ENCODE measurements around the gene OR5C1. TPM values are rescaled to one million over a fixed set of nuclear protein-coding genes. Genes with fewer than 3 reads are reported as not detected.
A peak's percentile ranks its signal among the peaks of the same experiment; 100 is the strongest.
"Not testable (repeated sequence)": the region's sequence is repeated elsewhere in the genome, so short reads cannot be mapped to it uniquely, and the experiment has no call there.

The OR5C1 gene
- total RNA-seq, 1 donor from 2014 or later = not detected

- no peak for ATAC-seq
Measured at GRCh38 chr9:122812736-122813135, 24.0 kb downstream of the OR5C1 start.

DNA sequence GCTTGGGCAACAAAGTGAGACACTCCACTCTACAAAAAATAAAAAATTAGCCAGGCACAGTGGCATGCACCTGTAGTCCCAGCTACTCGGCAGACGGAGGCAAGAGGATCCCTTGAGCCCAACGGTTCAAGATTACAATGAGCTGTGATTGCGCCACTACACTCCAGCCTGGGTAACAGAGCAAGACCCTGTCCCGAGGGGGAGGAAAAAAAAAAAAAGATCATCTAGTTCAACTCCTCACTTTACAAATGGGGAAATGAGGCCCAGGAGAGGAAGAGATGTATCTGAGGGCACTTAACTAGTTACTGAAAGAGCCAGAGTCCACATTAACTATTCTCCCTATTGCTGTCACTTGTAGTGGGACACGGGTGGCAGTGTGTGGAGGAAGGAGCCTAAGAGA, 25.8 kb downstream of the OR5C1 start:
- no peak for ATAC-seq

GRCh38 chr9:122815544-122815943, 26.8 kb downstream of the OR5C1 start:
- peak; percentile 73 for ATAC-seq

DNA sequence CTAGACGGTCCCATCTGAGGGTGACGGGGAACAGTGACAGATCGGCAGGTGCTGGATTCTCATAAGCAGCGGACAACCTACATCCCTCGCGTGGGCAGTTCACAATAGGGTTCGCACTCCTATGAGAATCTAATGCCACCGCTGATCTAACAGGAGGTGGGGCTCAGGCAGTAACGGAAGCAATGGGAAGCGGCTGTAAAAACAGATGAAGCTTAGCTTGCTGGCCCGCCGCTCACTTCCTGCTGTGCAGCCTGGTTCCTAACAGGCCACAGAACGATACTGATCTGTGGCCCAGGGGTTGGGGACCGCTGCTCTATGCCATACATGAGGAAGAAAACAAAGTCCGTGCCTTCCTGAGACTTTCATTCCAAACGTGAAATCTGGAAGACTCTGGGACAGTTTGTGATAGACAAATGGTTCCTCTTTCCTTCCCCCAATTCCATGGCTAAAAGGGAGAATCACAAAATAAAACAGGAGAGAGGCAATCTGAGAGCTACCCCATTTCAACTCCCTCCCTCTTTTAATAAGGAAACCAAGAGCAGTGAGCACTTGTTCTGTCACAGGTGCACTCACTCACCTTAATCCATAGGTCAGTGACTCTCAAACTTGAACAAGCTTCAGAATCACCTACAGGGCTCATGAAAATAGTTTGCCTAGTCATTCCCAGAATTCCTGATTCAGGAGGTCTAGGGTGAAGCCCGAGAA, 27.6 kb downstream of the OR5C1 start:
- peak; percentile 56 for ATAC-seq

GRCh38 chr9:122819326-122819725, 30.6 kb downstream of the OR5C1 start:
- ATAC-seq = no peak

- ATAC-seq = no peak
Measured at GRCh38 chr9:122819791-122820489, 31.2 kb downstream of the OR5C1 start.

- no peak for ATAC-seq
Measured at GRCh38 chr9:122820490-122820845, 31.7 kb downstream of the OR5C1 start.

- peak; percentile 37 for ATAC-seq
Measured at GRCh38 chr9:122821278-122821943, 32.7 kb downstream of the OR5C1 start.

DNA sequence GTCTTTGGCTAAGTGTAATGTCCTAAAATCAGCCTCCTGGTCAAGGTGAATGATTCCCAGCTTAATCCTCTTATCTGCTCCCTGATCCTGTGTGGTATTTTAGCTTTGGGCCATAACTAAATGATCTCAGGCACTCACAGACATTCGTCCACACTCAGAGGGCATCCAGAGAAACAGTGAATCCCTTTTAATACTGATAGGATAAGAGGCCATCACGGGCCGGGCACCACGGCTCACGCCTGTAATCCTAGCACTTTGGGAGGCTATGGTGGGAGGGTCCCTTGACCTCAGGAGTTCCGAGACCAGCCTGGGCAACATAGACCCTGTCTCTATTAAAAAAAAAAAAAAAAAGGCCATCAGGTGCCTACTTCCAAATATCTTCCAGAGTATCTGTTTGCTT, 33.3 kb downstream of the OR5C1 start:
- ATAC-seq = no peak

DNA sequence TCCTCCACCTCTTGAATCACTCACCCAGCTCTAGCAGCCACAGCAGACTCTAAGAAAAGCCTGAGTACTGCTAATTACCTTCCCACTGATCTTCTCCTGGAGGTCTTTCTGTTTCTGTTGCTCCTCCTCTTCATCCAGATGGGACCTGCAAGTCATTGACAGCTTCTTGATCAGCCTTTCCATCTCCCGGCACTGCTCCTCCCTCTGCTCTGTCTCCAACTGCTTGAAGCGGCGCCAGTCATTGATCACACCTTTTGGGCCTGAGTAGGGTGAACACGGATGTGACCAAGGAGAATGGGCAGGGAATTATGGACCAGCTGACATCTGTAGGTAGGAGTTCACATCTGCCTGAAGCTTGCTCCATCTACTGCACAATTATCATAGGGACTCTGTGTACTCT, 34.2 kb downstream of the OR5C1 start:
- ATAC-seq = no peak

DNA sequence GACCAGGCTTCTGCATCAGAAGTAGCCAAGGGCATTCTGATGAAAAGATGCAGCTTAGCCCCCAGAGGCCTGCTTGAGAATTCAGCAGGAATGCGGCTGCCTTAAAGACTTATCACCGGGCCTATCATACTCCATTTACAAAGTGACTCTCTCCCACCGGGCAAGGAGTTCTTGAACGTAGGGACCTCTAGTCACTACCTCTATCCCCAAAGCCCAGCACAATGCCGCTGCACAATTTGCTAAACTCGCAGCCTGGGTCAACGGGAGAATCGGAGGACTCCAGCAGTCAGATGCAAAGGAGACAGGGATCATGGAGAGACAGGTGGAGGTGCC, 39.0 kb downstream of the OR5C1 start:
- ATAC-seq = peak; percentile 7

DNA sequence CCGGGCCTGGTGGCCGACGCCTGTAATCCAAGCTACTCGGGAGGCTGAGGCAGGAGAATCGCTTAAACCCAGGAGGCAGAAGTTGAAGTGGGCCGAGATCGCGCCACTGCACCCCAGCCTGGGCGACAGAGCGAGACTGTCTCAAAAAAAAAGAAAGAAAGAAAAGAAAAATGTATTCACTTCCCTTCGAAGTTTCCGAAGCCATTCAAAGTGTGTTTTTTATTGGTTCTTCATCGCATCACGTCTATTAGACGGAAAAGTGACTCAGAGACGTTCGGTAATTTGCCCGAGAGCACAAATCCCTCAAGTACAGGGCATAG, 40.2 kb downstream of the OR5C1 start:
- ATAC-seq = not testable (repeated sequence)

GRCh38 chr9:122832194-122832593, 43.5 kb downstream of the OR5C1 start:
- no peak for ATAC-seq

- ATAC-seq = no peak
Measured at GRCh38 chr9:122835313-122835731, 46.6 kb downstream of the OR5C1 start.

GRCh38 chr9:122837266-122837850, 48.6 kb downstream of the OR5C1 start:
- no peak for ATAC-seq

DNA sequence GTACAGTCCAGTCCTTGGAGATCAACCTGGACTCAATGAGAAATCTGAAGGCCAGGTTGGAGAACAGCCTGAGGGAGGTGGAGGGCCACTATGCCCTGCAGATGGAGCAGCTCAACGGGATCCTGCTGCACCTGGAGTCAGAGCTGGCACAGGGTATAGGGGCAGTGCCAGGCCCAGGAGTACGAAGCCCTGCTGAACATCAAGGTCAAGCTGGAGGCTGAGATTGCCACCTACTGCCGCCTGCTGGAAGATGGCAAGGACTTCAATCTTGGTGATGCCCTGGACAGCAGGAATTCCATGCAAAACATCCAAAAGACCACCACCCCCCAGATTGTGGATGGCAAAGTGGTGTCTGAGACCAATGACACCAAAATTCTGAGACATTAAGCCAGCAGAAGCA, 49.7 kb downstream of the OR5C1 start:
- ATAC-seq = not testable (repeated sequence)

Other genes with a start within 250 kb of the OR5C1 start
- gene OR1N2, start 235.8 kb upstream of the OR5C1 start, total RNA-seq = not detected
- not detected for gene OR1L8, start 205.5 kb upstream of the OR5C1 start, total RNA-seq
- gene OR1Q1, start 174.2 kb upstream of the OR5C1 start, total RNA-seq = not detected
- gene OR1B1, start 131.3 kb upstream of the OR5C1 start, total RNA-seq = not detected
- gene OR1L1, start 127.2 kb upstream of the OR5C1 start, total RNA-seq = not detected
- not detected for gene OR1L3, start 113.8 kb upstream of the OR5C1 start, total RNA-seq
- gene OR1L4, start 64.9 kb upstream of the OR5C1 start, total RNA-seq = not detected
- gene OR1L6, start 46.6 kb upstream of the OR5C1 start, total RNA-seq = not detected
- not detected for gene OR1K1, start 11.2 kb downstream of the OR5C1 start, total RNA-seq
- gene PDCL, start 39.7 kb downstream of the OR5C1 start, total RNA-seq = 8.6 TPM
- gene RC3H2, start 116.4 kb downstream of the OR5C1 start, total RNA-seq = 31.3 TPM
- gene ZBTB6, start 124.4 kb downstream of the OR5C1 start, total RNA-seq = 4.1 TPM
- 2.0 TPM for gene ZBTB26, start 142.6 kb downstream of the OR5C1 start, total RNA-seq
- 39.6 TPM for gene RABGAP1, start 152.1 kb downstream of the OR5C1 start, total RNA-seq
- 0.76 TPM for gene GPR21, start 244.7 kb downstream of the OR5C1 start, total RNA-seq